SK-MEL-5 (cell line): ENCODE results near the gene CARD18. TPM values are rescaled to one million over a fixed set of nuclear protein-coding genes. Genes with fewer than 3 reads are reported as not detected.
"Not testable (repeated sequence)": the region's sequence is repeated elsewhere in the genome, so short reads cannot be mapped to it uniquely, and the experiment has no call there.

Experiments
- DNase-seq: peaks from one replicate; pipeline ENCODE4 v3.0.0-alpha.2; 2016; ENCODE audit warnings: low read depth, low spot score
- in situ Hi-C: cut with HindIII; loops from 2 replicates; pipeline ENCODE4 v1.10.0; 2016; ENCODE audit warnings: low sequenced_read_pairs, high pct_unique_total_duplicates, low pct_unique_long_range_greater_than_20kb
- total RNA-seq: library from RNA; depleted of rRNA; stranded (reverse); fragments of >200 nt; shearing (Covaris generic); gene quantifications from 2 replicates; pipeline ENCODE4 v1.2.3, GENCODE V29; 2014

CARD18 gene
- total RNA-seq, 1 experiment from 2014 or later: not detected

DNA sequence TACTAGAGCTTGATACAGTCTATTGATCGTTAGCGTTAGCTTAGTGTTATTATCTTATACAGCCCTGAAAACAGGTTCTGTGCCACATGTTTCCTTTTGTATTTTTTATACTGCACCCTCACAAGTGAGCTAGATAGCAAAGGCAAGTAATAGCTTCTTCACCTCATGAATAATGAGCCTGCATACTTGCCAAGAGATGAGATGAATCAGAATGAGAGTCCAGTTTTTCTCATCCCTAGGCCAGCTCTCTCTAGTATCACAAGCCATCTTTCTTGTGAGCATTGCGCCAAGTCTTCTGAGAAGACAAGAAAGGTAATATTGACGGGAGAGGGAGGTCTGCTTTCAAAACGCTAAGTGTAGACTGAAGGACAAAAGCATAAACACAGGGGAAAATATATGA lies 8.7 kb upstream of the CARD18 start:
- in situ Hi-C loops: no loop called here
- DNase-seq: no peak

DNA sequence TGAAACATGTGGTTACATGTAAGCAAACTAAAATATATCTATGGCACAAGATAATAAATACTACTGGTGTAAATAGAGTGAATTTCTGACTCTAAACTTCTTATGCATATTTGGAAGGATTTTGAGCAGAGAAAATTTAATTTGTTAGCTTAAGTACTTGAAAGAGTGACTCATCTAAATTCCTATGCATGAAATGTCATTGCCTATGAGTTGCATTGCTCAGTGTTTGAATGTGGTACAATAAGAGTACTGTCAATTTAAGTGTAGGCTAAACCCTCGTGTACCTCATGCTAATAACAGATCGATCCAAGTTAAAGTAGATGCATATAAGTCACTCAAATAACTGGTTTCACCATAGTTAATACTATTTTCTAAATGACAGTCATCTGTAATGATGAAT lies 5.3 kb upstream of the CARD18 start:
- DNase-seq: peak; percentile 46
- in situ Hi-C loops: no loop called here

DNA sequence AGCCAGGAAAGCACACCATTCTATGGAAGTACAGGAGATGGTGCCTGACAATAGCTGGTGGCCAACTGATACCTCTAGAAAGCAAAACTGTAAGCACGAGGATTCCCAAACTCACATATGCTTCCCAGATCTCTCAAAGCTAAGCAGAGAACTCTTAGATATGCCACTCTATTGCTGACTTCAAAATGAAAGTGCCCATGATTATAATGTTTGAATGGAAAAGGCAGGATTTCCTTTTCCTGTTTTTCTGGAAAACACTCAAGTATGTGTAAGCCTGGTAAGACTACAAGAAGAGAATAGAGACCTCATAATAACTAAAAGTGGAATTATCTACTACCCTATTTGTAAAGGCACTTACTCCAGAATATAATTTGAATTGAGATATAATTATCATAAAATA lies 2.6 kb upstream of the CARD18 start:
- in situ Hi-C loops: no loop called here
- no peak for DNase-seq

DNA sequence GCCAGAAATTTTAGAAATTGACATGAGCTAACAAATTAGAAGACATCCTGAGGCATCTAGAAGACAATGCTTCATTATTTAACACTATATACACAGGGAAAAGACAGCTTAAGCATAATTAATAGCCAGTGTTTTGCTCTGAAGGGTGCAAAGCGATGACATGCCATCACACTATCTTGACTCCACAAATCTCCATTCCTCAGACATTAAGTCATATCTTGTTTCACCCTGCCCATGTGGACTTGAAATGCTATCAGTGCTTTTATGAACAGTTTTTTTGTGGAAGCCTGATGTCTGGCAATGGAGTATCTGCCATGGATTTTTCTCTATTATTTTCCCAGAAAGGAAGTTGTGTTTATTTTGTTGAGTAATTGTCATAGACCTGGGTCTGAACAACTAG lies 2.3 kb downstream of the CARD18 start:
- in situ Hi-C loops: no loop called here
- DNase-seq: no peak

DNA sequence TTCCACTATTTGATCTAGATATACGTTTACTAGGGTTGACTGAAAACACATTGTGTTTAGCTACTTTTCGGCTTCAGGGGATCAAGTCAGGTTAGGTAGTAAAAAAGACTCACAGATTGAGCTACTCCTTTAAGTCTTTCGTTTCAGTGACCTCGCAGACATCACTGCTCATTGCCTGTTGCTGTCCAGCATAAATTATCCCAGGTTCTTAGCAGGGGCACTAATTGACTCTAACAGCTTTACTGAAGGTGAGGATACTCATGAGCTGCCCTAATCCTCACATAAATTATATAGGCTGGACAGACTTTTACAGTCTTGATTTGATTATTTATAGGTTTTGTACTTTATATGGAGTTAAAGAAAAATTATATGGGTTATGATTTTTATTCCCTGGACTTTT lies 3.7 kb downstream of the CARD18 start:
- DNase-seq: no peak
- in situ Hi-C loops: no loop called here

DNA sequence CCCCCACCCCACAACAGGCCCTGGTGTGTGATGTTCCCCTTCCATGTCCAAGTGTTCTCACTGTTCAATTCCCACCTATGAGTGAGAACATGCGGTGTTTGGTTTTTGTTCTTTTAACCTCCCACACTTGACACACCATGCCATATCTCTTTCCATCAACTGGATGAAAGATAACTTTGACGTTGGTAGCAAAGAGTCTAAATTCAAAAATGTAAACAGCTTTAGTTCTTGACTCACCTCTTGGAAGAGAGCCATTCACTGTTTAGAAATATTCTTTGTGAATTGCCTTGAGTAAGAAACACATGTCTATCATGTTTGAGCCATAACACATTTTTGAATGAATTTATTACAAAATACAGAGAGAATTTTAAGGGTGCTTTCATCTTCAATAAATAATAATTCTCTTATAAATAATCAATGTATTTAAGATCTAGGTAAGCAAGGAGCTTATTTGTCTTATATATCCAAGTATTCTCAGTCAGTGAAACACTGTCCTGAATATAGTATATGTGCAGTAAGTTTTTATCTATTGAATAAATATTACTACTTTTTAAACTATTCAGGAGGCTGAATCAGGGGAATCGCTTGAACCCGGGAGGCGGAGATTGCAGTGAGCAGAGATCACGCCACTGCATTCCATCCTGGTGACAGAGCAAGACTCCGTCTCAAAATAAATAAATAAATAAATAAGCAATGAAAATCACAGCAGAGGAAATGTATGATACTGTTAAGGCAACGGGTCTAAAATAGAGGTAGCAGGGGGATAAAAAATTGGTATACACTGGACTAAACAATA lies 6.7 kb downstream of the CARD18 start:
- in situ Hi-C loops: no loop called here

DNA sequence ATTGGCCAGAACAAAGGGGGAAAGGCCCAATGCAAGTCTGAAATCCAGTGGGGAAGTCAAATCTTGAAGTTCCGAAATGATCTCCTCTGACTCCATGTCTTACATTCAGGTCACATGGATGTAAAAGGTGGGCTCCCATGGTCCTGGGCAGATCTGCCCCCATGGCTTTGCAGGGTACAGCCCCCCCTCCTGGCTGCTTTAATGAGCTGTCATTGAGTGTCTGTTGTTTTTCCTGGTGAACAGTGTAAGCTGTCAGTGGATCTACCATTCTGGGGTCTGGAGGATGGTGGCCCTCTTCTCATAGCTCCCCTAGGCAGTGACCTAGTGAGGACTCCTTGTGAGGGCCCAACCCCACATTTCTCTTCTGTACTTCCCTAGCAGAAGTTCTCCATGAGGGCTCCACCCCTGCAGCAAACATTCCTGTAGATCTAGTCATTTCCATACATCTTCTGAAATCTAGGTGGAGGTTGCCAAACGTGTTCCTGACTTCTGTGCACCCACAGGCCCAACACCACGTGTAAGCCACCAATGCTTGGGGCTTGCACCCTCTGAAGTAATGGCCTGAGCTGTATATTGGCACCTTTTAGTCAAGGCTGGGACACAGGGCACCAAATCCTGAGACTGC lies 9.3 kb downstream of the CARD18 start:
- in situ Hi-C loops: no loop called here
- DNase-seq: no peak

More for the DNA sequence above, 6.7 kb downstream of the CARD18 start:
- no peak for DNase-seq

DNA sequence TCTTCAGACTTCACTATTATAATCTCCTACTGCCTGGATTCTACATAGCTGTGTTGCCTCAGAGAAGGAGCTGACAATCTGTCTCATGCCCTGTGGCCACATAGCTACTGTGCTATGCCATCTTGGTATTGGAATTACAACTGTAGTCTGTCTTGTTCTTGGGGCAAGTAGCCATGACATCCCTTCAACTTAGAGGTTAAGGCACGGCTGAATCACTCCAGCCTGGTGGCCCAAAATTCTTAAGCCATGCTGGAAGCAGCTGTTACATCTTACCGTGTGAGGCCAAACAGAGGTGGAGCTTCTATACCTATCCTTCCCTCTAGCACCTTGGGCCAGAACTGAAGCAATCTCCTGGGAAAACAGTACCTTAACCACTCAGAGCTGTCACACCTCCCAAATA lies 14.8 kb downstream of the CARD18 start:
- DNase-seq: no peak
- in situ Hi-C loops: no loop called here

DNA sequence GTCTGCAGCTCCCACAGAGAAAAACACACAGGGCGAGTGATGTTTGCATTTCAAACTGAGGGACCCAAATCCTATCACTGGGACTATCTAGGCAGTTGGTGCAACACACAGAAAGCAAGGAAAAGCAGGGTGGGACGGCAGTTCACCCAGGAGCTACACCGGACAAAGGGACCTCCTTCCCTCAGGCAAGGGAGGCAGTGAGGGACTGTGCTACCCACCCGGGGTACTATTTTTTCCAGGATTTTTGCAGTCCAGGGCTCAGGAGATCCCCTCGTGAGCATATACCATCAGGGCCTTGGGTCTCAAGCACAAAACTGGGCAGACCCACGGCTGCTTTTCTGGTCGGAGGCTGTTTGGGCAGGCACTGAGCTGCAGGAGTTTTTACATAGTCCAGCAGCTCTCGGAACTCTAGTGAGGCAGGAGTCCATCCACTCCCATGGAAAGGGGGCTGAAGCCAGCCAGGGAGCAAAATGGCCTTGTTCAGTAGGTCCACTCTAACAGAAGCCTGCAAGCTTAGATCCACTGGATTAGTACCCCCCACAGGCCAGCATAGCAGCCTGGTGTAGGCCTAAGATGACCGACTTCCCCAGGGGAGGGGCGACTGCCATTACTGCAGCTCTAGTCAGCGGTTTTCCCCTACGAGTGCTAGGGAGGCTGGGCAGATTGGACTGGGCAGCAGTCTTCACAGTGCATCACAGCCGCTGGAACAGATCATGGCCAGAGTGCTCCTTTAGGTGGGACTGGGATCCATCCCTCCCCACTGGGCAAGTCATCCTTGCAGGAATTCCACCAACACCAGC lies 28.2 kb downstream of the CARD18 start:
- DNase-seq: no peak
- in situ Hi-C loops: no loop called here

DNA sequence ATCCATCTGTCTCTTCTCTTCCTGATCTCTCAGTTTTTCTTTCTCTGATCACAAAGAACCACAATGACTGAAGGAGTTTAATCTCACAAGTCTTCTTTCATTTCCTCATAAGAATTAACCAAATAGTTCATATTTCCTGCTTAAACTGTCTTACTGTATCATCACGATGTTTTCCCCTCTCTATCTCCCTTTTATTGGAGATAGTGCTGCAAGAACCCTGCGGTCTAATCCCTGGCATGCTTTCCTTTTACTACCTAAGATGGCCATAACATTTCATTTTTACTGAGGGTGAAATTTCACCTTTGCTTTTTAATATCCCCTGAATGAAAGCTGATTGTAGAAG lies 28.9 kb downstream of the CARD18 start:
- in situ Hi-C loops: no loop called here
- DNase-seq: no peak

DNA sequence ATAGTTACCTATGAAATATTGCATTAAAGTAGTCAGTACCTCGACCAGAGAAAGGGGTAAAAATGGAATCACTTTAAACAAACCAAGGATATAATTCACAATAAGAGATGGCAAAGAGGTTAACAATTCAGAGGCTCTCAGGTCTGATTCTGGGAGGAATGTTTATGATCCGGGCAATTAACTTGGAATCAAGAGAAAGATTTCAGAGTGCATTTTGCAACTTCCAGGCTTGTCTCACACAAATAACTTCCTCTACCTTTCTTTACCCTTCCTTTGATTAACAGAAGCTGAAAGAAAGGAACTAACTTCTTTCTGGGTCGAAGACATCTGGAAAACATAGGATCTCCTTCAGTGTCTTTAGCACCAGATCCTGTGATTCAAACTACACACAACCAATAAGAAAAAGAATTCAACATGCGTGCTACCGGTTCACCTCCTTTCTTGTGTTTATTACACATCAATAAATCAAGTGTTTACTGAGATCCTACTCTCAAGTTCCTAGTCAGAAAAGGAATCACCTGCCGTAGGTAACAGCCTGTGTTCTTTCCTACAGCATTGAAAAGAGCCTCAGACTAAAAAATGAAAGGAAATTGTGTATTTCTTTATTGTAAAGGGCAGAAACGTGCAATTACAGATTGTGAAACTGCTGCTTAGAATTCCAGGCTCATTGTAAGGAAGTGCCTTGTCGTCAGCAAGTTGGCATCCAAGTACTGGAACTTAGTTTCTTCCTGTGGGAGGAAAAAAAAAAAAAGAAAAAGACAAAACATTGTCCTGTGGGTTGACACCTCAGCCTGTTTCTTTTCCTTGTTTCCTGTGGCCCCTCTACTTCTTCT lies 29.5 kb downstream of the CARD18 start:
- in situ Hi-C loops: no loop called here
- DNase-seq: no peak

DNA sequence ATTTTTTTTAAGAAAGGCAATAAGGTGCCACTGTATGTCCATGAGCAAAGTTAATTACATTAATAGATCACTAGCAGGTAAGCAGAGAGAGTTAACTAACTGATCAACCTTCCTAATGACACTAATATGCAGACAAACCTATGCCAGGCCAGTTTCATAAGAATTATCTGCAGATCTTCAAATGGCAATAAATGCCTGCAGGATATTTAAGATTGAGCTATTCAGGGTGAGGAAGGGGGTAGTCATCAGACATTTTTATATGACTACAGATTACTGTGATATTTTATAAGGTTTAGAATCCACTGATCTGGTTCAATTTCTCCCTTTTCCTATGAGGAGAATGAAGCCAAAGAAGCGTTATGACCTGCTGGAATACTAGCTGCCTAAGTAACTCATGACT lies 30.2 kb downstream of the CARD18 start:
- no peak for DNase-seq
- in situ Hi-C loops: no loop called here

DNA sequence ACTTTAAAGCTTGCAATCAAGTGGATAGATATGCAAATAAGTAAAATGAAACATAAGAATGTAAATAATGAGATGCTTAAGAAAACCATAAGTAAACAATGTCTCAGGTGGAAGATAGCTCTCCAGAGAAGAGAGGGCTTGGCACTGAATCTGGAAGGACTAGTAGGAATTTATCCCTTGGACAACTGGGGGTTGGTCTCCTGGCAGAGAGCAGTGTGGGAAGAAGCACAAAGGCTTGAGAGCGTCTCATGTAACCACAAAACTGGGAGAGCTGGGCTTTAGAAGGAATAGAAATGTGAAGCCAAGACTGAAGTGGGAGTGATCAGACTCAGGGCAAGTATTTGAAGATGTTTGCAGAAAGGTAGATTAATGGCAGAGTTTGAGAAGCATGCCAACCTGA lies 31.3 kb downstream of the CARD18 start:
- DNase-seq: no peak
- in situ Hi-C loops: no loop called here

DNA sequence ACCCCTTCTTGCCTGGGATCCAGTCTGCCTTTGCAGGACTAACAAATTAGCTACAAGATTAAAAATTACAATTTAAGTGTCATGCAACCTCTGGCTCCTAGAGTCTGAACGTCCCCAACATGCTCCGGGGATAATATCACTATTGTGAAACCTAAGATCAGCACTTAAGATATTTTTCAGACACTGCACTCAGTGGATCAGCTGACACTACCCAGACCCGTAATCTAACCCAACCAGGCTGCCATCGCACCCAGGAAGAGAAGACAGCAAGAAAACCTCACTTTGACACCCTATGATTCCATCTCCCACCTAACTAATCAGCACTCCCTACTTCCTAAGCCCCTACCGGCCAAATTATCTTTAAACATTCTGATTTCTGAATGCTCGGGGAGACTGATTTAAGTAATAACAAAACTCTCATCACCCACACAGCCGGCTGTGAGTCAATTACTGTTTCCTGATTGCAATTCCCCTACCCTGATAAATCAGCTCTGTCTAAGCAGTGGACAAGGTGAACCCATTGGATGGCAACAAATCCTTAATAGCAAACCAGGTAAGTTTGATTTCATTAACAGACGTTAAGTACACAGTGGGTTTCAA lies 32.2 kb downstream of the CARD18 start:
- DNase-seq, in situ Hi-C loops: not testable (repeated sequence)

DNA sequence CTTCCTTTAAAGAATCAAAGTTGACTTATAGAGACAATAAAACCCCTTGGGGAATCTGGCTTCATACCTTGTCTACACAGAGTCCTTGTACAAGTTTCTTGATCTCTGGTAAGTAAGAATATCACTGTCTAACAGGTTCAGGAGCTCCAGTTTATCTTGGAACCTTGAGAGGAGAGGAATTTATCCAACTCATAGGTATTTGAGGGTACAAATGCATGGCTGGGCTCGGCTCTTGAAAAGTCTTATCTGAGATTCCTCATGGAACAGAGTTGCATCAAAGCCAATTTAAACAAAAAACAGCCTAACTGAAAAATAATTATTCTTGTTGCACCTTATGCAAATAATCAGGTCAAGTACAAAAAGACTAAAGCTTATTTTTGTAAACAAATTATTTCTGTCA lies 33.4 kb downstream of the CARD18 start:
- no peak for DNase-seq
- in situ Hi-C loops: no loop called here

DNA sequence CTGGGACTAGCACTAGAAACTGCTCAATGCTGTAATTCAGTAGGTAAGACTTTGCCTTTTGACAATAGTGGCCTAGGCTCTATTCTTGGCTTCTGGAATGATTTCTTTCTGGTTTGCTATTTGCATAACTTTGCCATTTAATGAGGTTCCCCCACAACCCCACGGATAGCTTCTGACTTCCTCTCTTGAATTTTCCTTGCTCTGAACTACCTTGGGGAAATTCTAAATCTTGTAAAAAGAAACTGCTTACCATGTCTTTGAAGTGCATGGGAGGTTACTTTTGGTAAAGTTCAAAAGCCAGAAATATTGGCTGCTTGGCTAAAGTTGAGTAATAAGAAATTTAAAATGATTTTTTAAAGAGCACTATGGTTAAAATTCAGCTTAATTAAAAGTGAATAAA lies 35.3 kb downstream of the CARD18 start:
- DNase-seq: no peak
- in situ Hi-C loops: no loop called here

DNA sequence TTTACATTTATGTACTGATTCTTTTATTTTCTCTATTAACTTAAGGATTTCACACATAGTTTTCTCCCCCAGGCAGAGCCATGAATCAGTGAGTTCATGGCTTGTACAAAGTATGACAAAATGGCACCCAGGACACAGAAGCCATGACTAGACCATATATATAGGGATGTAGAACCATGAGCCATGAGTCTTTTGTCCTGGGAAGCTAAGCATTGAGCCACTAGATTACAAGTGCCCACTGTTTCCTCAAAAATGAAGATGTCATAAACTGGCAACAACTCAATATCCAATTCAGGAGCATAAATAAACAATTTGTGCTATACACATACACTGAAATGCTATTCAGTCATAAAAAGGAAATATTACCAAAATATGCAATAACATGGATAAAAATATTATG lies 36.2 kb downstream of the CARD18 start:
- no peak for DNase-seq
- in situ Hi-C loops: no loop called here
